Measurements from ENCODE around the gene TMEM235.
A peak's percentile ranks its signal among the peaks of the same experiment; 100 is the strongest.

Gene TMEM235

GRCh38 chr17:78230996-78231935, at the start of gene TMEM235:
Gene TMEM235, plus strand, starts transcription at chr17:78231631. Its CDS starts 393 bp downstream, at chr17:78232024.
- no peak for DNase-seq

GRCh38 chr17:78182504-78182903, 48.9 kb upstream of the TMEM235 start:
- no peak for DNase-seq

GRCh38 chr17:78183916-78184315, 47.5 kb upstream of the TMEM235 start:
- no peak for DNase-seq

GRCh38 chr17:78184351-78184750, 47.1 kb upstream of the TMEM235 start:
- no peak for DNase-seq

GRCh38 chr17:78184868-78185267, 46.6 kb upstream of the TMEM235 start:
- DNase-seq = no peak

- DNase-seq = peak; percentile 85
These were observed 45.3 kb upstream of the TMEM235 start for GRCh38 chr17:78185981-78186691.

GRCh38 chr17:78186692-78187595, 44.5 kb upstream of the TMEM235 start, which contains the start of the genes AFMID and TK1:
Gene AFMID, plus strand, starts transcription at chr17:78187362. Its CDS starts 9 bp downstream, at chr17:78187371.
Gene TK1, minus strand, starts transcription at chr17:78187052. Its CDS starts 58 bp downstream, at chr17:78186994.
- peak; percentile 99 for DNase-seq

- DNase-seq = no peak
These were observed 34.7 kb upstream of the TMEM235 start for GRCh38 chr17:78196716-78197115.

- DNase-seq = no peak
These were observed 34.1 kb upstream of the TMEM235 start for GRCh38 chr17:78197147-78197832.

- no peak for DNase-seq
These were observed 31.0 kb upstream of the TMEM235 start for GRCh38 chr17:78200451-78200850.

- no peak for DNase-seq
These were observed 28.8 kb upstream of the TMEM235 start for GRCh38 chr17:78202666-78203065.

- peak; percentile 26 for DNase-seq
These were observed 26.9 kb upstream of the TMEM235 start for GRCh38 chr17:78204387-78205123.

- no peak for DNase-seq
These were observed 26.2 kb upstream of the TMEM235 start for GRCh38 chr17:78205124-78205775.

- no peak for DNase-seq
These were observed 25.1 kb upstream of the TMEM235 start for GRCh38 chr17:78206298-78206697.

GRCh38 chr17:78208486-78208885, 22.9 kb upstream of the TMEM235 start:
- DNase-seq = no peak

GRCh38 chr17:78210111-78210510, 21.3 kb upstream of the TMEM235 start:
- peak; percentile 27 for DNase-seq

- peak; percentile 46 for DNase-seq
These were observed 20.4 kb upstream of the TMEM235 start for GRCh38 chr17:78211032-78211431.

- peak; percentile 97 for DNase-seq
These were observed 17.3 kb upstream of the TMEM235 start, which contains the start of gene BIRC5 for GRCh38 chr17:78214016-78214705. Gene BIRC5, plus strand, starts transcription at chr17:78214253. Its CDS starts 64 bp downstream, at chr17:78214317.

GRCh38 chr17:78214706-78215061, 16.7 kb upstream of the TMEM235 start:
- DNase-seq = no peak

All from DMS53 (cell line).